Measurements from ENCODE around the gene KATNA1.

The KATNA1 gene

GRCh38 chr6:149600508-149600907 is 48.0 kb downstream of the KATNA1 start:
- no peak for DNase-seq

- no peak for DNase-seq
These were observed 55.1 kb downstream of the KATNA1 start for GRCh38 chr6:149593408-149593807.

DNA sequence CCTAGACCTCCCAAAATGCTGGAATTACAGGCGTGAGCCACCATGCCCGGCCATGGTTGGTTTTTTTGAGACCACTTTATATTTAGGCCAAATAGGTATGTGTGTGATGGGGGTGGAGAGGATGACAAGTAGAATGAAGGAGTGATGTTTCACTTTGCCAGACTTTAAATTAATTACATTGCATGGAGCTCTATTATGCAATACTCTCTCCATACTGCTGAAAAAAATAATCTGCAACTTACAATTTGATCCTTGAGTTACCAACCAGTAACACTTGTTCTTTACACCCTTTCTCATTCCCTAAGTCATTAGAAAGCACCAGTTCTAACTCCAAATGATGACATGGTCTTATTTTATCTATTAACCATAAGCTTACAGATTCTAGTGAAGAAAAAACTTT is 55.5 kb downstream of the KATNA1 start:
- DNase-seq: no peak

GRCh38 chr6:149586149-149586548 is 62.4 kb downstream of the KATNA1 start:
- no peak for DNase-seq

GRCh38 chr6:149581349-149581748 is 67.2 kb downstream of the KATNA1 start:
- no peak for DNase-seq

DNA sequence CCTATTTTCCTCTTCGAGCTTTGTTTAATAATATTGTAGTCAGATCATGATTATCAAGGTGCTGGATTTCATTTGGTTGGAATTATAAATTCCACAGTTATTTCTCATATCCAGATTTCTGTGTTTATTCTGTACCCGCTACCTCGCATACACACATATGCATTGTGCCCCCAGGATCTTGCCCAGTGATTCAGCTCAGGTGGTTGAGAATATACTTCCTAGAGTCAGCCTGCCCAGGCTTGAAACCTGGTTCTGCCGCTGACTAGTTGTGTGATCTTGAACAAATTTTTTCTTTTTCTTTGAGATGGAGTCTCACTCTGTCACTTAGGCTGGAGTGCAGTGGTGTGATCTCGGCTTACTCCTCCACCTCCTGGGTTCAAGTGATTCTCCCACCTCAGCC is 67.6 kb downstream of the KATNA1 start:
- no peak for DNase-seq

DNA sequence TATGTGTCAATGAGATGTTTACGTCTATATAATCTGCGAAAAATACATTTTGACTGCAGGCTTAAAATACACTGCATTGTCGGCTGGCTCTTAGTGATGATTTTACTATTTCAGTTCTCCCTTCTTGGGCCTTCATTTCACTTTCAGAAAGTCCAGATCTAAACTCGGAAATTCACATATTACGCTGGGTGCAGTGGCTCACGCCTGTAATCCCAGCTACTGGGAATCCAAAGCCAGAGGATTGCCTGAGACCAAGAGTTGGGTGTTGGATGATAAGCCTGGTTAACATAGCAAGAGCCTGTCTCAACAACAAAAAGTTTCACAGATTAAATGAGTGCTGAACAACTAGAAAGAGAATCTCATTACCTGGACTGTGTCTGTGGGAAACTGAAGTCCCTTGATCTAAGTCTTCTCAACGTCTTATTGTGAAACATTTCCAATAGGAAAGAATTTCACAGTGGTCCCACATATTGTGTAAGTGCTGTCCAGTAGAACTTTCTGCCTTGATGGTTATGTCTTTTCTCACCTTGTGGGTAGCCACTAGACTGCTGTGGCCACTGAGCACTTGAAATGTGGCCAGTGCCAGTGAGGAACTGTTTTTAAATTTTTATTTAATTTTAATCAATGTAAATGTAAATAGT is 80.4 kb downstream of the KATNA1 start:
- DNase-seq: no peak

- DNase-seq: no peak
These were observed 81.3 kb downstream of the KATNA1 start for GRCh38 chr6:149567194-149567586.

DNA sequence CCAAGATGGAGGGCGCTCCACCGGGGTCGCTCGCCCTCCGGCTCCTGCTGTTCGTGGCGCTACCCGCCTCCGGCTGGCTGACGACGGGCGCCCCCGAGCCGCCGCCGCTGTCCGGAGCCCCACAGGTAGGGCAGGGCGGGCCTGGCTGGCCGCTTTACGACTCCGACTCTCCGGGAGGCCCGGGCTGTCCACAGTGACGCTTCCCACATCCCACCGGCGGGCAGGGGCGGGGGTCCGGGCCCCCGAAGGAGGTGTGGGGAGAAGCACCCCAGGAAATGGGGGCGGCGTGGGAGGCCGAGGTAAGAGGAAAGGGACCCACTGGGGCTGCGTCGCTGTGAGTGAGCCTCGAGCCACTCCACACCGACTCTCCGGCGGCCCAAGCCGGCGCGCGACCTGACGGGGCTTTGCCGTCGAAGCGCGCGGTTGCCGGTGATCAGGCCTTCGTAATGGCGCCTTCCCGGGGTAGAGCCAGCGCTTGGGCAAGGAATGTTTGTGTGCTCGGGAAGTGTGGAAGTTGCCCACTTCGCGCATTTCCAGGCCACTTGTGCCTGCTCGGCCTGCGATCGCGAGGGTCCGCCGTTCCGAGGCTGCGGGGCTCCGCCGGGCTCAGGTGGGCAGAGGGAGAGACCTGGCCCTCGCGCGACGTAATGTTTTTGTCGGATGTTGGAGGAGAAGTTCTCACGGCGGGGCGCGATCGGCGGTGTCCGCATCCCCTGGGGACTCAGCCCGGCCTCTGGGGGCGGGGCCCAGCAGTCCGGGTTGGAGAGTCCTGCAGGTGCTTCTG is 81.9 kb downstream of the KATNA1 start:
- DNase-seq: peak; percentile 51 to 62

- peak; percentile 93 to 94 for DNase-seq
These were observed 82.7 kb downstream of the KATNA1 start, which contains the start of gene GINM1 for GRCh38 chr6:149565527-149566409. Gene GINM1 (plus strand): TSS chr6:149566375. CDS start chr6:149566415, 40 bp downstream.

GRCh38 chr6:149563928-149564325 is 84.6 kb downstream of the KATNA1 start:
- DNase-seq: no peak

DNA sequence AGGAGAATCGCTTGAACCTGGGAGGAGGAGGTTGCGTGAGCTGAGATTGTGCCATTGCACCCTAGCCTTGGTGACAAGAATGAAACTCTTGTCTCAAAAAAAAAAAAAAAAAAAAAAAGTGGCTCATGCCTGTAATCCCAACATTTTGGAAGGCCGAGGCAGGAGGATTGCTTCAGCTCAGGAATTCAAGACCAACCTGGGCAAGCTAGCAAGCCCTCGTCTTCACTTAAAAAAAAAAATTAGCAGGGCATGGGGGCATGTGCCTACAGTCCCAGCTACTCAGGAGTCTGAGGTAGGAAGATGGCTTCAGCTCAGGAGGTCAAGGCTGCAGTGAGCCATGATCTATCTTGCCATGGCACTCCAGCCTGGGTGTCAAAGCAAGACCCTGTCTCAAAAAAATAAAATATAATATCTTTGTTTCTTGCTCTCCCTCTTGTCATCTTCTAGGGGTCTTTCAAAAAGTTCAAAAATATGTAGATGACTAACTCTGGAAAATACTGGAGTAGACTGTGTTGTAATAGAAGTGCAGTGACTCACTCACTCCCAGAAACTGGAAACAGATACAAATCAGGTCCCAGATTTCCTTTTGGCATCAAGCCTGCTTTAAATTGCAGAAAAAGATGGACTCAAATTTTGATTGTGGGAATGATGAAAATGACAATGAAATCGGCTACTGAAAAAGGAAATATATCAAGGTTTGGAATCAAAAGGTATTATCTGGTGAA is 85.1 kb downstream of the KATNA1 start:
- no peak for DNase-seq

GRCh38 chr6:149560736-149561135 is 87.8 kb downstream of the KATNA1 start:
- DNase-seq: no peak

- no peak for DNase-seq
These were observed 89.1 kb downstream of the KATNA1 start for GRCh38 chr6:149559389-149559788.

GRCh38 chr6:149558029-149558428 is 90.5 kb downstream of the KATNA1 start:
- no peak for DNase-seq

DNA sequence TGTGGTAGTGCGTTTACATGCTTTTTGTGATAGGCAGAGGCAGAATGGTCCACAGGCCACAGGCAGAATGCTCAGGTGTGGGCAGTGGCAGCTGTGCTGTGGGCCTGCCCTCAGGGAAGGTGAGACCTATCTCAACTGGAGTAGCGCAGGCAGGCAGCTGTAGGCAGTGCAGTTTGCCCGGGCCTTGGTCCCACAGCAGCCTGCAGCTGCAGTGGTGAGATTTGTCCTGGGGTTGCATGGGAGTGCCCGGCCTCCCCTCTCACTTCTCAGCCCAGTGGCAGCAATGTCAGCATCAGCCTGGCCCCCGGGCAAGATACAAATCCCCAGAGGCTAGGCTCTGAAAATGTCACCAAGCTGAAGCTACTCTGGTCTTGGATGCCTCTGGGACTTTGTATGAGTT is 96.6 kb downstream of the KATNA1 start:
- DNase-seq: no peak

GRCh38 chr6:149545754-149546471 is 102.6 kb downstream of the KATNA1 start, which contains the start of gene PPIL4:
Gene PPIL4 (minus strand): TSS chr6:149546043. CDS start chr6:149546005, 38 bp downstream.
- peak; percentile 94 to 96 for DNase-seq

GRCh38 chr6:149545258-149545753 is 103.2 kb downstream of the KATNA1 start:
- peak; percentile 34 to 61 for DNase-seq

All from stimulated activated CD4-positive, alpha-beta T cell treated with anti-CD3 and anti-CD28 coated beads, Interleukin-4, amount 100 ng/mL, for 4 hours (primary cell).